ENCODE measurements around the gene SETDB1. TPM values are rescaled to one million over a fixed set of nuclear protein-coding genes. Genes with fewer than 3 reads are reported as not detected.

SETDB1 gene
- total and polyA plus RNA-seq, 12 donors, result 12.6 to 52.9 (median 35.6) TPM

DNA sequence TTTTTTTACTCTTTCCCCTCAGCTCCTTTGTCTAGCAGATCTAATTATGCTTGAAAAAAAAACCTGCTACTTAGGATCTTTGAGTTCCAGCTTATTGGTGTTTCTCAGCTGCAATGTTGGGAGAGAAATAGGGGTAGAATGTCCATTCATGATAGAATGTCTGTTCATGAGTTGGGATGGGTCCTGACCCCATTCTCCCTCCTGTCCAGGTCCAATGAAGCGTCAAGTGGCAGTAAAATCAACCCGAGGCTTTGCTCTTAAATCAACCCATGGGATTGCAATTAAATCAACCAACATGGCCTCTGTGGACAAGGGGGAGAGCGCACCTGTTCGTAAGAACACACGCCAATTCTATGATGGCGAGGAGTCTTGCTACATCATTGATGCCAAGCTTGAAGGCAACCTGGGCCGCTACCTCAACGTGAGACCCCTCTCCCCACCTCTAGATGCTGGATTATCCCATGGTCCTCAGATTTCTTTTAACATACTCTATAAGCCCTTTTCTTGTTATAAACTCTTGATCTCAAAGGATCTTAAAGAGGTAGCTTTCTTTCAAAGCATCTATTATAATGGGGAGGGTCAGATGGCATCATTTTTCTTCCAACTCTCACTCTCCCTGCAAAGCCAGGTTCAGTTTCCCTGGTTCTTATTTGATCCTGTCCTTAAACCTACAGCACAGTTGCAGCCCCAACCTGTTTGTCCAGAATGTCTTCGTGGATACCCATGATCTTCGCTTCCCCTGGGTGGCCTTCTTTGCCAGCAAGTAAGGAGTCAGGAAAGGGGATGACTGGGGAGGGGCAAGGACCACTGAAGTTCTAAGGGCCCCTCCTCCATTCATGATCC is 37.4 kb downstream of the SETDB1 start:
- Histone ChIP-seq H3K27ac (peak overlapping the region in 2 of 5 donors; percentile 21 to 32), H3K4me1 (replicated peaks in 1 of 2) (no peaks in the 10 kb centered on the region), H3K9me3 (replicated peaks in 1 of 3) (no peaks in the 10 kb centered on the region), H3K27me3 (no peaks in the 10 kb centered on the region), H3K36me3 (replicated peaks in 1 of 2) (peaks cover 0 to 99% of the 10 kb centered on the region in 2 donors), H3K4me3 (no peak overlapping the region)
- TF ChIP-seq POLR2A (IDR thresholded peaks at IDR 0.05), result no peak
- TF ChIP-seq, protein P1, sequence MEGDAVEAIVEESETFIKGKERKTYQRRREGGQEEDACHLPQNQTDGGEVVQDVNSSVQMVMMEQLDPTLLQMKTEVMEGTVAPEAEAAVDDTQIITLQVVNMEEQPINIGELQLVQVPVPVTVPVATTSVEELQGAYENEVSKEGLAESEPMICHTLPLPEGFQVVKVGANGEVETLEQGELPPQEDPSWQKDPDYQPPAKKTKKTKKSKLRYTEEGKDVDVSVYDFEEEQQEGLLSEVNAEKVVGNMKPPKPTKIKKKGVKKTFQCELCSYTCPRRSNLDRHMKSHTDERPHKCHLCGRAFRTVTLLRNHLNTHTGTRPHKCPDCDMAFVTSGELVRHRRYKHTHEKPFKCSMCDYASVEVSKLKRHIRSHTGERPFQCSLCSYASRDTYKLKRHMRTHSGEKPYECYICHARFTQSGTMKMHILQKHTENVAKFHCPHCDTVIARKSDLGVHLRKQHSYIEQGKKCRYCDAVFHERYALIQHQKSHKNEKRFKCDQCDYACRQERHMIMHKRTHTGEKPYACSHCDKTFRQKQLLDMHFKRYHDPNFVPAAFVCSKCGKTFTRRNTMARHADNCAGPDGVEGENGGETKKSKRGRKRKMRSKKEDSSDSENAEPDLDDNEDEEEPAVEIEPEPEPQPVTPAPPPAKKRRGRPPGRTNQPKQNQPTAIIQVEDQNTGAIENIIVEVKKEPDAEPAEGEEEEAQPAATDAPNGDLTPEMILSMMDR (IDR thresholded peaks at IDR 0.05), result no peak
- peak in 1 of 7 donors; percentile 12 for DNase-seq
- intact Hi-C loops (cut with DNase I), result no loop called here
- WGBS, 4 donors, result 91 to 96% (median 93%) methylated on average over 10 of the region's 10 CpGs

DNA sequence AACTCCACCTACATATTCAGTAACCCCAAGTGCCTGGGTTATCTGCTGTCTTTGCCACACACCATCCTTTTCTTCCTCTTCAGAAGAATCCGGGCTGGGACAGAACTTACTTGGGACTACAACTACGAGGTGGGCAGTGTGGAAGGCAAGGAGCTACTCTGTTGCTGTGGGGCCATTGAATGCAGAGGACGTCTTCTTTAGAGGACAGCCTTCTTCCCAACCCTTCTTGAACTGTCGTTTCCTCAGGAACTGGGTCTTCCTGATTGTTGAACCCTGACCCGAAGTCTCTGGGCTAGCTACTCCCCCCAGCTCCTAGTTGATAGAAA is 38.0 kb downstream of the SETDB1 start:
- Histone ChIP-seq H3K4me3 (no peak overlapping the region), H3K27me3 (no peaks in the 10 kb centered on the region), H3K4me1 (replicated peaks in 1 of 2) (peaks cover 0 to 3% of the 10 kb centered on the region in 2 donors), H3K36me3 (replicated peaks in 1 of 2) (peaks cover 0 to 99% of the 10 kb centered on the region in 2 donors), H3K27ac (peak overlapping the region in 1 of 5 donors; percentile 21), H3K9me3 (replicated peaks in 1 of 3) (no peaks in the 10 kb centered on the region)
- intact Hi-C loops (cut with DNase I), result no loop called here
- WGBS, 4 donors, result 81 to 89% (median 84%) methylated on average over 4 to 5 of the region's 5 CpGs
- DNase-seq, result no peak
- TF ChIP-seq, protein P1 (IDR thresholded peaks at IDR 0.05), result no peak
- TF ChIP-seq POLR2A (IDR thresholded peaks at IDR 0.05), result no peak

DNA sequence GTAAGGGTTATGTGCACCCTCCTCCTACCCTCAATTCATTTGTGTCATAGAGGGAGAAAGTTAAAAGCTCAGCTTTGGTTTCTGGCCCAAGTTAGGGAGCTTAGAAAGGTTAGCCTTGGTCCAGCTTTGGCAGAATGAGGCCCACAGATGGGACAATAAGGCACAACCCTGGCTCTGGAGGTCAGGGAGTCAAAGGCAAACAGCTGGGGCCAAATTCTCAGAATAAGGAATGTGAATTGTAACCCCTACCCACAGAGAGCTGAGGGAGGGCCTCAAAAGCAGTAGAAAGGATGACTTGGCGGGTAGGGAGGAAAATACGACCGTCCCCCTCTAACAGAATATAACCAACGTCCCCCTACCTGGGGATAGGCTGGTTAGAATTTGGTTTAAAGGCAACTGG is 39.4 kb downstream of the SETDB1 start:
- intact Hi-C loops (cut with DNase I), result no loop called here
- H3K4me1 ChIP-seq (replicated peaks in 1 of 2), result peaks cover 12 to 18% of the 10 kb centered on the region in 2 donors
- H3K4me3 ChIP-seq, result no peak overlapping the region
- no peaks in the 10 kb centered on the region for H3K9me3 ChIP-seq (replicated peaks in 1 of 3)
- DNase-seq, result no peak
- 79 to 100% (median 86%) methylated on average over 2 to 4 of the region's 4 CpGs for WGBS, 4 donors
- H3K36me3 ChIP-seq (replicated peaks in 1 of 2), result peaks cover 0 to 85% of the 10 kb centered on the region in 2 donors
- no peaks in the 10 kb centered on the region for H3K27me3 ChIP-seq
- peak overlapping the region in 2 of 5 donors; percentile 17 to 39 for H3K27ac ChIP-seq
- TF ChIP-seq, protein P1 (IDR thresholded peaks at IDR 0.05), result no peak
- no peak for TF ChIP-seq POLR2A (IDR thresholded peaks at IDR 0.05)

DNA sequence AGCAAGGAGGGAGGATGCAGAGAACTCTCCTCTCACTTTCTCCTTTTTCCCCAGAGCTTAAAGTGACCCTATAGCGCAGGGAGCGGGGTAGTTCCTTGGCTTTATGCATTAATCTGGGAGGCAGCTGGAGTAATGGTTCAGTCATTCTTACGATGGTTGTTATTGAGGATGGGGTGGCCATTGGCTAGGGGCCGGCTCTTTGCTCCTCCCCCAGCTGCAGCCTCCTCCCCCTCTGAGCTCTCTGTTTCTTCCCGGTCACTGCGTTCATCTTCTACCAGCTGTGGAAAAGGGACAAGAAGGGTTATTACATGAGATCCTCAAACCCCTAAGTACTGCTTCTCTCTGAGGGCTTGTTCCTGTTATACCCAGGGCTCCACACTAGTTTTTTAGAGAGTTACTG is 39.8 kb downstream of the SETDB1 start:
- peak in 1 of 7 donors; percentile 11 for DNase-seq
- H3K27ac ChIP-seq, result peak overlapping the region in 1 of 5 donors; percentile 39
- peaks cover 16 to 22% of the 10 kb centered on the region in 2 donors for H3K4me1 ChIP-seq (replicated peaks in 1 of 2)
- intact Hi-C loops (cut with DNase I), result no loop called here
- H3K4me3 ChIP-seq, result no peak overlapping the region
- TF ChIP-seq, protein P1 (IDR thresholded peaks at IDR 0.05), result no peak
- no peak for TF ChIP-seq POLR2A (IDR thresholded peaks at IDR 0.05)
- H3K9me3 ChIP-seq (replicated peaks in 1 of 3), result no peaks in the 10 kb centered on the region
- H3K27me3 ChIP-seq, result no peaks in the 10 kb centered on the region
- peaks cover 0 to 81% of the 10 kb centered on the region in 2 donors for H3K36me3 ChIP-seq (replicated peaks in 1 of 2)
- WGBS, 4 donors, result 65 to 75% (median 70%) methylated on average over 6 of the region's 6 CpGs

Measured in adrenal gland (tissue), 12 donors.